ENCODE data around the gene NTF3. TPM values are rescaled to one million over a fixed set of nuclear protein-coding genes. Genes with fewer than 3 reads are reported as not detected.

NTF3 gene
- total and polyA plus RNA-seq, 2 donors (not counting 1 experiment from before 2014, with no cell fraction given) = not detected

- intact Hi-C loops (cut with micrococcal nuclease) = no loop called here
- no peak overlapping the region for H3K4me3 ChIP-seq (ENCODE audit: control extremely low read depth in 1 of 5, extremely low read depth in 1 of 5, insufficient read depth in 1 of 5, low read depth in 2 of 5, low read length in 4 of 5)
- H2AFZ ChIP-seq (ENCODE audit: insufficient read depth, low read depth, low read length, poor library complexity, severe bottlenecking) = no peak overlapping the region
- H3K9me3 ChIP-seq (ENCODE audit: control extremely low read depth in 1 of 3, control insufficient read depth in 2 of 3, insufficient read depth in 1 of 3, low read length in 2 of 3) = peaks cover 0 to 3% (median 0%) of the 10 kb centered on the region in 3 donors
- no peaks in the 10 kb centered on the region for H3K36me3 ChIP-seq (replicated peaks in 1 of 2; ENCODE audit: control extremely low read depth in 1 of 2, control insufficient read depth in 1 of 2, extremely low read depth in 1 of 2, insufficient read depth in 2 of 2, low read length in 1 of 2)
- H3K9me3 Mint-ChIP-seq (ENCODE audit: insufficient read depth) = no peaks in the 10 kb centered on the region
- H3K27me3 Mint-ChIP-seq = no peaks in the 10 kb centered on the region
- no peaks in the 10 kb centered on the region for H3K79me2 ChIP-seq (ENCODE audit: control insufficient read depth, insufficient read depth, low read length)
- H4K20me1 ChIP-seq (ENCODE audit: control insufficient read depth, insufficient read depth, low read length, poor library complexity, severe bottlenecking) = no peaks in the 10 kb centered on the region
- no peak overlapping the region for H3K9ac ChIP-seq (ENCODE audit: low read length)
- no peak for TF ChIP-seq EZH2 (IDR thresholded peaks at IDR 0.05; ENCODE audit: borderline replicate concordance, insufficient read depth, low read depth, low read length, poor library complexity, severe bottlenecking)
- no peak overlapping the region for H3K4me2 ChIP-seq (replicated peaks; ENCODE audit: low read depth, low read length, poor library complexity, severe bottlenecking)
- ChIA-PET POLR2A (no interaction called here), CTCF (no interaction called here)
- H3K27me3 ChIP-seq (replicated peaks in 1 of 4; ENCODE audit: control extremely low read depth in 1 of 4, control insufficient read depth in 3 of 4, insufficient read depth in 4 of 4, low read length in 3 of 4) = no peaks in the 10 kb centered on the region
- no peak for DNase-seq
- H3K4me1 Mint-ChIP-seq = peaks cover 17% of the 10 kb centered on the region
- no peak for ATAC-seq (ENCODE audit: low read depth)
- no peak overlapping the region for H3K27ac ChIP-seq (ENCODE audit: low read length in 2 of 2)
- H3K27ac Mint-ChIP-seq = no peak overlapping the region
- WGBS (ENCODE audit: insufficient coverage) = 97% methylated on average over 5 of the region's 5 CpGs
- H3K4me1 ChIP-seq (ENCODE audit: control insufficient read depth in 2 of 2, insufficient read depth in 2 of 2, low read length in 2 of 2) = peaks cover 12% of the 10 kb centered on the region in 2 donors
- H3K4me3 Mint-ChIP-seq = no peak overlapping the region
These were observed 49.7 kb downstream of the NTF3 start for GRCh38 chr12:5481645-5482044.

- Histone ChIP-seq H3K27ac (ENCODE audit: low read length in 2 of 2) (no peak overlapping the region), H3K9me3 (ENCODE audit: control extremely low read depth in 1 of 3, control insufficient read depth in 2 of 3, insufficient read depth in 1 of 3, low read length in 2 of 3) (peaks cover 0 to 3% (median 0%) of the 10 kb centered on the region in 3 donors), H3K36me3 (replicated peaks in 1 of 2; ENCODE audit: control extremely low read depth in 1 of 2, control insufficient read depth in 1 of 2, extremely low read depth in 1 of 2, insufficient read depth in 2 of 2, low read length in 1 of 2) (no peaks in the 10 kb centered on the region), H3K4me3 (ENCODE audit: control extremely low read depth in 1 of 5, extremely low read depth in 1 of 5, insufficient read depth in 1 of 5, low read depth in 2 of 5, low read length in 4 of 5) (no peak overlapping the region), H3K4me1 (ENCODE audit: control insufficient read depth in 2 of 2, insufficient read depth in 2 of 2, low read length in 2 of 2) (no peaks in the 10 kb centered on the region), H2AFZ (ENCODE audit: insufficient read depth, low read depth, low read length, poor library complexity, severe bottlenecking) (no peak overlapping the region), H3K27me3 (replicated peaks in 1 of 4; ENCODE audit: control extremely low read depth in 1 of 4, control insufficient read depth in 3 of 4, insufficient read depth in 4 of 4, low read length in 3 of 4) (no peaks in the 10 kb centered on the region), H3K79me2 (ENCODE audit: control insufficient read depth, insufficient read depth, low read length) (no peaks in the 10 kb centered on the region), H3K9ac (ENCODE audit: low read length) (no peak overlapping the region), H4K20me1 (ENCODE audit: control insufficient read depth, insufficient read depth, low read length, poor library complexity, severe bottlenecking) (no peaks in the 10 kb centered on the region), H3K4me2 (replicated peaks; ENCODE audit: low read depth, low read length, poor library complexity, severe bottlenecking) (no peak overlapping the region)
- TF ChIP-seq CTCF (IDR thresholded peaks at IDR 0.05) (no peak), EZH2 (IDR thresholded peaks at IDR 0.05; ENCODE audit: borderline replicate concordance, insufficient read depth, low read depth, low read length, poor library complexity, severe bottlenecking) (no peak)
- DNase-seq (no peak), ATAC-seq (ENCODE audit: low read depth) (no peak)
- CTCF ChIA-PET = no interaction called here
- H3K4me1 Mint-ChIP-seq = no peaks in the 10 kb centered on the region
- WGBS (ENCODE audit: insufficient coverage) = no CpG with 5 or more reads among the region's 6 CpGs
- no peak overlapping the region for H3K4me3 Mint-ChIP-seq
- POLR2A ChIA-PET = no interaction called here
- H3K9me3 Mint-ChIP-seq (ENCODE audit: insufficient read depth) = no peaks in the 10 kb centered on the region
- H3K27ac Mint-ChIP-seq = no peak overlapping the region
- H3K27me3 Mint-ChIP-seq = peaks cover 6% of the 10 kb centered on the region
- intact Hi-C loops (cut with micrococcal nuclease) = no loop called here
These were observed 52.5 kb downstream of the NTF3 start for GRCh38 chr12:5484426-5484825.

Measured in B cell (primary cell).